SU-DHL-6 (cell line): ENCODE results near the gene DHX29.

Experiments
- H2AFZ ChIP-seq: fragments of 200-600 bp; sonication (generic); 2 replicates; pipeline ENCODE4 v1.6.1; 2014; ENCODE audit warnings: low read depth, mild to moderate bottlenecking, moderate library complexity, mixed read lengths, antibody characterized with exemption, low read length; ENCODE audit not compliant: severe bottlenecking
- H3F3A ChIP-seq: fragments of 200-600 bp; shearing (Covaris generic); 2 replicates; pipeline ENCODE4 v1.6.0; 2016; ENCODE audit warnings: antibody characterized with exemption, mild to moderate bottlenecking; ENCODE audit not compliant: insufficient read depth
- H3K27ac ChIP-seq: fragments of 200-600 bp; sonication (generic); 2 replicates; pipeline ENCODE4 v1.5.1; 2016; ENCODE audit warnings: low read depth, mild to moderate bottlenecking, low read length, moderate library complexity, mixed read lengths
- H3K27me3 ChIP-seq: fragments of 200-600 bp; sonication (generic), shearing (Covaris generic); 2 replicates; pipeline ENCODE4 v1.6.0; 2014; ENCODE audit warnings: mild to moderate bottlenecking, low read length
- H3K36me3 ChIP-seq: fragments of 200-600 bp; sonication (generic); 2 replicates; pipeline ENCODE4 v1.6.1; 2014; ENCODE audit warnings: mild to moderate bottlenecking, low read length, mixed read lengths
- H3K4me2 ChIP-seq: fragments of 300-600, 200-600 bp; shearing (Covaris generic), sonication (generic); 2 replicates; pipeline ENCODE4 v1.6.0; 2014; ENCODE audit warnings: low read length, low read depth, mild to moderate bottlenecking; ENCODE audit not compliant: poor library complexity, severe bottlenecking
- H3K4me3 ChIP-seq: fragments of 200-600 bp; sonication (generic); 2 replicates; pipeline ENCODE4 v1.5.1; 2014; ENCODE audit warnings: antibody characterized with exemption, low read length, mild to moderate bottlenecking, mixed read lengths; ENCODE audit not compliant: insufficient read depth, poor library complexity, severe bottlenecking
- H3K79me2 ChIP-seq: fragments of 200-600 bp; sonication (generic); 2 replicates; pipeline ENCODE4 v1.6.1; 2014; ENCODE audit warnings: mild to moderate bottlenecking, low read length, moderate library complexity; ENCODE audit not compliant: insufficient read depth
- H3K9ac ChIP-seq: fragments of 200-600 bp; sonication (generic); 2 replicates; pipeline ENCODE4 v1.7.0; 2014; ENCODE audit warnings: mild to moderate bottlenecking, low read length
- H3K9me2 ChIP-seq: fragments of 200-600 bp; sonication (generic); replicated peaks from 2 replicates; pipeline ENCODE4 v1.6.1; 2014; ENCODE audit warnings: low read length; ENCODE audit not compliant: insufficient read depth
- H3K9me3 ChIP-seq: fragments of 200-600 bp; sonication (generic); 2 replicates; pipeline ENCODE4 v1.6.1; 2014; ENCODE audit warnings: low read length, mixed read lengths; ENCODE audit not compliant: insufficient read depth
- H4K20me1 ChIP-seq: fragments of 200-600 bp; sonication (generic); 2 replicates; pipeline ENCODE4 v1.6.1; 2014; ENCODE audit warnings: low read depth, mild to moderate bottlenecking, antibody characterized with exemption, low read length, moderate library complexity, mixed read lengths
- CTCF ChIP-seq: fragments of 200-600 bp; sonication (generic); IDR thresholded peaks from one replicate; pipeline ENCODE4 v1.5.1; 2017; ENCODE audit warnings: antibody characterized with exemption, mild to moderate bottlenecking, low read length, moderate library complexity; ENCODE audit not compliant: insufficient read depth, poor library complexity, severe bottlenecking
- EZH2phosphoT487 ChIP-seq: fragments of 200-600 bp; sonication (generic), shearing (Covaris generic); conservative IDR thresholded peaks from 2 replicates; pipeline ENCODE4 v1.6.1; 2018; ENCODE audit warnings: mild to moderate bottlenecking, antibody characterized with exemption, low read length, moderate library complexity, mixed read lengths

Gene DHX29

GRCh38 chr5:55333017-55333416 is 25.5 kb upstream of the DHX29 start:
- H3F3A ChIP-seq, result peaks cover 7% of the 10 kb centered on the region; the same call in 1 of the 2 replicates
- no peaks in the 10 kb centered on the region for H3K27me3 ChIP-seq
- peaks cover 55% of the 10 kb centered on the region for H3K79me2 ChIP-seq
- no peak for TF ChIP-seq EZH2phosphoT487
- no peak for TF ChIP-seq CTCF
- H3K9ac ChIP-seq, result no peak overlapping the region
- peaks cover 68% of the 10 kb centered on the region for H3K36me3 ChIP-seq
- H3K4me2 ChIP-seq, result no peak overlapping the region
- no peak overlapping the region for H3K27ac ChIP-seq
- H3K9me3 ChIP-seq, result no peaks in the 10 kb centered on the region
- no peaks in the 10 kb centered on the region for H3K9me2 ChIP-seq
- no peak overlapping the region for H3K4me3 ChIP-seq
- H2AFZ ChIP-seq, result no peak overlapping the region
- H4K20me1 ChIP-seq, result peaks cover 16% of the 10 kb centered on the region

- H3K79me2 ChIP-seq, result peaks cover 46% of the 10 kb centered on the region
- H3F3A ChIP-seq, result peaks cover 2% of the 10 kb centered on the region; the same call in 1 of the 2 replicates
- H3K4me3 ChIP-seq, result no peak overlapping the region
- no peak overlapping the region for H2AFZ ChIP-seq
- H4K20me1 ChIP-seq, result peaks cover 16% of the 10 kb centered on the region
- H3K27me3 ChIP-seq, result no peaks in the 10 kb centered on the region
- H3K4me2 ChIP-seq, result no peak overlapping the region
- H3K9ac ChIP-seq, result no peak overlapping the region
- H3K27ac ChIP-seq, result no peak overlapping the region
- TF ChIP-seq CTCF, result no peak
- TF ChIP-seq EZH2phosphoT487, result no peak
- H3K9me2 ChIP-seq, result no peaks in the 10 kb centered on the region
- peaks cover 65% of the 10 kb centered on the region for H3K36me3 ChIP-seq
- H3K9me3 ChIP-seq, result no peaks in the 10 kb centered on the region
These were observed 23.8 kb upstream of the DHX29 start for GRCh38 chr5:55331321-55331720.

- Histone ChIP-seq H3K79me2 (peaks cover 31% of the 10 kb centered on the region), H4K20me1 (peaks cover 9% of the 10 kb centered on the region), H3K27me3 (no peaks in the 10 kb centered on the region), H2AFZ (no peak overlapping the region), H3K9me3 (no peaks in the 10 kb centered on the region), H3F3A (peaks cover 20% of the 10 kb centered on the region), H3K27ac (no peak overlapping the region), H3K9ac (no peak overlapping the region), H3K4me3 (no peak overlapping the region), H3K4me2 (no peak overlapping the region), H3K36me3 (peaks cover 65% of the 10 kb centered on the region), H3K9me2 (no peaks in the 10 kb centered on the region)
- TF ChIP-seq CTCF (no peak), EZH2phosphoT487 (no peak)
These were observed 19.8 kb upstream of the DHX29 start for GRCh38 chr5:55327281-55327680.

- Histone ChIP-seq H4K20me1 (peaks cover 16% of the 10 kb centered on the region), H3K4me2 (no peak overlapping the region), H3K4me3 (no peak overlapping the region), H3F3A (peaks cover 21% of the 10 kb centered on the region), H2AFZ (no peak overlapping the region), H3K9ac (no peak overlapping the region), H3K36me3 (peaks cover 49% of the 10 kb centered on the region), H3K27me3 (no peaks in the 10 kb centered on the region), H3K79me2 (peaks cover 45% of the 10 kb centered on the region), H3K9me3 (no peaks in the 10 kb centered on the region), H3K9me2 (no peaks in the 10 kb centered on the region), H3K27ac (no peak overlapping the region)
- TF ChIP-seq EZH2phosphoT487 (no peak), CTCF (no peak)
These were observed 18.1 kb upstream of the DHX29 start for GRCh38 chr5:55325621-55326020.
